Measurements from ENCODE around the gene GTF2A1L.

DNA sequence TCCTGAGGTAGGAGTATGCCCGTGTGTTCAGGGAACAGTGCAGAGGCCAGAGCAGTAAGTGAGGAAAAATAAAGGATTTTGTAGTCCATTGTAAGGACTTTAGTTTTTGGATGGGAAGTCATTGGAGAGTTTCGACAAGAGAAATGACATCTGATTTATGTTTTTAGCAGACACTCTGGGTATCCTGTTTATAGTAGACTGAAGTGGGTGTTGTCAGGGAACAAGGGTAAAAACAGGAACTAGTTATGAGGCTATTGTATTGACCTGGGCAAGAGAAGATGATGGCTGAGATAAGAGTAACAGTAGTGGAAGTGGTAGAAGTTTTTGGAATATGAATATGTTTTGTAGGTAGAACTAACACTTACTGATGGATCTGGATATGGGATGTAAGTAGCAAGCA is 59.8 kb downstream of the GTF2A1L start:
- TF ChIP-seq, protein P1, sequence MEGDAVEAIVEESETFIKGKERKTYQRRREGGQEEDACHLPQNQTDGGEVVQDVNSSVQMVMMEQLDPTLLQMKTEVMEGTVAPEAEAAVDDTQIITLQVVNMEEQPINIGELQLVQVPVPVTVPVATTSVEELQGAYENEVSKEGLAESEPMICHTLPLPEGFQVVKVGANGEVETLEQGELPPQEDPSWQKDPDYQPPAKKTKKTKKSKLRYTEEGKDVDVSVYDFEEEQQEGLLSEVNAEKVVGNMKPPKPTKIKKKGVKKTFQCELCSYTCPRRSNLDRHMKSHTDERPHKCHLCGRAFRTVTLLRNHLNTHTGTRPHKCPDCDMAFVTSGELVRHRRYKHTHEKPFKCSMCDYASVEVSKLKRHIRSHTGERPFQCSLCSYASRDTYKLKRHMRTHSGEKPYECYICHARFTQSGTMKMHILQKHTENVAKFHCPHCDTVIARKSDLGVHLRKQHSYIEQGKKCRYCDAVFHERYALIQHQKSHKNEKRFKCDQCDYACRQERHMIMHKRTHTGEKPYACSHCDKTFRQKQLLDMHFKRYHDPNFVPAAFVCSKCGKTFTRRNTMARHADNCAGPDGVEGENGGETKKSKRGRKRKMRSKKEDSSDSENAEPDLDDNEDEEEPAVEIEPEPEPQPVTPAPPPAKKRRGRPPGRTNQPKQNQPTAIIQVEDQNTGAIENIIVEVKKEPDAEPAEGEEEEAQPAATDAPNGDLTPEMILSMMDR (IDR thresholded peaks at IDR 0.05; ENCODE audit: extremely low read depth in 1 of 2, insufficient read depth in 1 of 2, low read depth in 1 of 2, low read length in 2 of 2): no peak
- TF ChIP-seq POLR2AphosphoS5 (IDR thresholded peaks at IDR 0.05; ENCODE audit: insufficient read depth, low read depth, low read length) (no peak), EZH2 (IDR thresholded peaks at IDR 0.05; ENCODE audit: borderline replicate concordance, low read depth, low read length, severe bottlenecking) (no peak)
